ENCODE results near the gene PTPRK.

The PTPRK gene

GRCh38 chr6:128208078-128208477 lies 312.3 kb downstream of the PTPRK start:
- in situ Hi-C loops (cut with MboI; ENCODE audit: low sequenced_read_pairs), result no loop called here

GRCh38 chr6:128206610-128207426 lies 313.6 kb downstream of the PTPRK start:
- in situ Hi-C loops (cut with MboI; ENCODE audit: low sequenced_read_pairs), result no loop called here

GRCh38 chr6:128204616-128205015 lies 315.8 kb downstream of the PTPRK start:
- in situ Hi-C loops (cut with MboI; ENCODE audit: low sequenced_read_pairs), result no loop called here

GRCh38 chr6:128202169-128202765 lies 318.1 kb downstream of the PTPRK start:
- in situ Hi-C loops (cut with MboI; ENCODE audit: low sequenced_read_pairs), result no loop called here

- in situ Hi-C loops (cut with MboI; ENCODE audit: low sequenced_read_pairs), result no loop called here
These were observed 319.6 kb downstream of the PTPRK start for GRCh38 chr6:128200789-128201188.

- in situ Hi-C loops (cut with MboI; ENCODE audit: low sequenced_read_pairs), result no loop called here
These were observed 320.9 kb downstream of the PTPRK start for GRCh38 chr6:128199461-128199860.

GRCh38 chr6:128192972-128193371 lies 327.4 kb downstream of the PTPRK start:
- in situ Hi-C loops (cut with MboI; ENCODE audit: low sequenced_read_pairs), result no loop called here

GRCh38 chr6:128188678-128189077 lies 331.7 kb downstream of the PTPRK start:
- in situ Hi-C loops (cut with MboI; ENCODE audit: low sequenced_read_pairs), result no loop called here

- in situ Hi-C loops (cut with MboI; ENCODE audit: low sequenced_read_pairs), result no loop called here
These were observed 333.7 kb downstream of the PTPRK start for GRCh38 chr6:128186729-128187128.

- in situ Hi-C loops (cut with MboI; ENCODE audit: low sequenced_read_pairs), result no loop called here
These were observed 340.4 kb downstream of the PTPRK start for GRCh38 chr6:128179876-128180438.

GRCh38 chr6:128174724-128175123 lies 345.7 kb downstream of the PTPRK start:
- in situ Hi-C loops (cut with MboI; ENCODE audit: low sequenced_read_pairs), result no loop called here

GRCh38 chr6:128172752-128173682 lies 347.4 kb downstream of the PTPRK start:
- in situ Hi-C loops (cut with MboI; ENCODE audit: low sequenced_read_pairs), result no loop called here

- in situ Hi-C loops (cut with MboI; ENCODE audit: low sequenced_read_pairs), result no loop called here
These were observed 348.3 kb downstream of the PTPRK start for GRCh38 chr6:128172081-128172480.

GRCh38 chr6:128171182-128171581 lies 349.2 kb downstream of the PTPRK start:
- in situ Hi-C loops (cut with MboI; ENCODE audit: low sequenced_read_pairs), result no loop called here

GRCh38 chr6:128168244-128168643 lies 352.2 kb downstream of the PTPRK start:
- in situ Hi-C loops (cut with MboI; ENCODE audit: low sequenced_read_pairs), result no loop called here

GRCh38 chr6:128167552-128167951 lies 352.8 kb downstream of the PTPRK start:
- in situ Hi-C loops (cut with MboI; ENCODE audit: low sequenced_read_pairs), result no loop called here

GRCh38 chr6:128164254-128164653 lies 356.1 kb downstream of the PTPRK start:
- in situ Hi-C loops (cut with MboI; ENCODE audit: low sequenced_read_pairs), result no loop called here

GRCh38 chr6:128162423-128162822 lies 358.0 kb downstream of the PTPRK start:
- in situ Hi-C loops (cut with MboI; ENCODE audit: low sequenced_read_pairs), result no loop called here

- in situ Hi-C loops (cut with MboI; ENCODE audit: low sequenced_read_pairs), result no loop called here
These were observed 358.6 kb downstream of the PTPRK start for GRCh38 chr6:128161839-128162238.

- in situ Hi-C loops (cut with MboI; ENCODE audit: low sequenced_read_pairs), result no loop called here
These were observed 359.1 kb downstream of the PTPRK start for GRCh38 chr6:128161263-128161662.

- in situ Hi-C loops (cut with MboI; ENCODE audit: low sequenced_read_pairs), result no loop called here
These were observed 361.9 kb downstream of the PTPRK start for GRCh38 chr6:128158496-128158895.

All from HL-60/S4 treated with phorbol 12-myristate 13-acetate at 8.2 ng/mL for 4 days and 3 days (cell line).